Neural progenitor cell (in vitro differentiated cells): ENCODE results near the gene DNM1L. TPM values are rescaled to one million over a fixed set of nuclear protein-coding genes. Genes with fewer than 3 reads are reported as not detected.

Source experiments
- DNase-seq: peaks from one replicate; pipeline ENCODE4 v3.0.0-alpha.2; 2016; ENCODE audit warnings: low spot score
- H2AFZ ChIP-seq: fragments of 200-600 bp; sonication (generic); replicated peaks from 2 replicates; pipeline ENCODE4 v1.6.1; 2016; ENCODE audit warnings: antibody characterized with exemption
- H3F3A ChIP-seq: fragments of 200-600 bp; sonication (generic); 2 replicates; pipeline ENCODE4 v1.6.1; 2016; ENCODE audit warnings: antibody characterized with exemption, low read depth
- H3K27ac ChIP-seq: fragments of 200-600 bp; sonication (generic); 2 replicates; pipeline ENCODE4 v1.5.1; 2016; ENCODE audit warnings: mild to moderate bottlenecking
- H3K27me3 ChIP-seq: fragments of 200-600 bp; sonication (generic); 2 replicates; pipeline ENCODE4 v1.6.1; 2016; ENCODE audit warnings: mild to moderate bottlenecking, moderate library complexity
- H3K36me3 ChIP-seq: fragments of 200-600 bp; sonication (generic); 2 replicates; pipeline ENCODE4 v1.5.1; 2016
- H3K4me1 ChIP-seq: fragments of 200-600 bp; sonication (generic); 2 replicates; pipeline ENCODE4 v1.6.1; 2016; ENCODE audit warnings: mixed run types
- H3K4me2 ChIP-seq: fragments of 200-600 bp; sonication (generic); 2 replicates; pipeline ENCODE4 v1.6.1; 2016
- H3K4me3 ChIP-seq: fragments of 200-600 bp; sonication (generic); 2 replicates; pipeline ENCODE4 v1.5.1; 2016
- H3K79me2 ChIP-seq: fragments of 200-600 bp; sonication (generic); 2 replicates; pipeline ENCODE4 v1.6.1; 2016; ENCODE audit warnings: low read depth
- H3K9ac ChIP-seq: fragments of 200-600 bp; sonication (generic); 2 replicates; pipeline ENCODE4 v1.6.1; 2016
- H3K9me3 ChIP-seq: fragments of 200-600 bp; sonication (generic); 2 replicates; pipeline ENCODE4 v1.5.1; 2016; ENCODE audit warnings: low read depth
- H4K20me1 ChIP-seq: fragments of 200-600 bp; sonication (generic); 2 replicates; pipeline ENCODE4 v1.6.1; 2016; ENCODE audit warnings: low read depth
- H3K27ac Mint-ChIP-seq: 3 replicates; pipeline ENCODE4 v1.8.0; 2021; ENCODE audit warnings: mixed read lengths
- H3K27me3 Mint-ChIP-seq: 2 replicates; pipeline ENCODE4 v1.8.0; 2022; ENCODE audit warnings: low read depth, mild to moderate bottlenecking, inconsistent platforms, moderate library complexity, mixed read lengths; ENCODE audit not compliant: insufficient read depth
- H3K36me3 Mint-ChIP-seq: 3 replicates; pipeline ENCODE4 v1.8.0; 2021; ENCODE audit warnings: mixed read lengths
- H3K4me1 Mint-ChIP-seq: 3 replicates; pipeline ENCODE4 v1.8.0; 2021; ENCODE audit warnings: mixed read lengths
- H3K4me3 Mint-ChIP-seq: 3 replicates; pipeline ENCODE4 v1.8.0; 2021; ENCODE audit warnings: mild to moderate bottlenecking, moderate library complexity, mixed read lengths
- H3K9me3 Mint-ChIP-seq: 3 replicates; pipeline ENCODE4 v1.8.0; 2020; ENCODE audit warnings: mixed read lengths
- EZH2 ChIP-seq: fragments of 200-600 bp; sonication (generic); IDR thresholded peaks from 2 replicates; pipeline ENCODE4 v1.6.1; 2017; ENCODE audit warnings: antibody characterized with exemption, mild to moderate bottlenecking, moderate library complexity
- EZH2phosphoT487 ChIP-seq: fragments of 200-600 bp; sonication (generic); IDR thresholded peaks from 2 replicates; pipeline ENCODE4 v1.6.1; 2017; ENCODE audit warnings: antibody characterized with exemption
- total RNA-seq: library from RNA; depleted of rRNA; stranded (reverse); fragments of >200 nt; gene quantifications from 2 replicates; pipeline ENCODE4 v1.2.3, GENCODE V29; 2015; ENCODE audit warnings: low replicate concordance
- TF ChIP-seq, protein P1 (sequence below): fragments of 200-600 bp; sonication (generic); IDR thresholded peaks from 2 replicates; pipeline ENCODE4 v1.5.1; 2017; ENCODE audit warnings: antibody characterized with exemption, mild to moderate bottlenecking

The DNM1L gene
- total RNA-seq, 1 donor from 2014 or later = 133 TPM

DNA sequence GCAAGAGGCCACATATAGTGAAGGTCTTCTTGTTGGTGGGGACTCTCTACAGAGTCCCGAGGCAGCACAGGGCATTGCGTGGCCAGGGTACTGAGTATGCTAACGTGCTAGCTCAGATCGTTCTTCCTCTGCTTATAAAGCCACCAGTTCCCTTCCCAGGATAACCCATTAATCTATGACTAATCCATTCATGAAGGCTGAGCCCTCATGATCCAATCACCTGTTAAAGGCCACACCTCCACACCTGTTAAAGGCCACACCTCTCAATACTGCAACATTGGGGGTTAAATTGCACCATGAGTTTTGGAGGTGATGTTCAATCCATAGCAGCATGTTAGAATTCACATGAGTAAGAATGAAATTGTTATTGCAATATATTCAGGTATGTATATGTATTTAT is 89.4 kb downstream of the DNM1L start:
- Histone ChIP-seq H3K4me3 (no peak overlapping the region), H3F3A (no peaks in the 10 kb centered on the region), H2AFZ (no peak overlapping the region), H3K27me3 (no peaks in the 10 kb centered on the region), H3K4me1 (peaks cover 14% of the 10 kb centered on the region), H3K79me2 (no peaks in the 10 kb centered on the region), H3K4me2 (no peak overlapping the region), H3K27ac (no peak overlapping the region), H3K9ac (no peak overlapping the region), H4K20me1 (no peaks in the 10 kb centered on the region), H3K9me3 (no peaks in the 10 kb centered on the region), H3K36me3 (no peaks in the 10 kb centered on the region)
- no peak overlapping the region for H3K27ac Mint-ChIP-seq
- no peak overlapping the region for H3K4me3 Mint-ChIP-seq
- no peaks in the 10 kb centered on the region for H3K9me3 Mint-ChIP-seq
- peaks cover 17% of the 10 kb centered on the region for H3K4me1 Mint-ChIP-seq
- H3K27me3 Mint-ChIP-seq = no peaks in the 10 kb centered on the region
- TF ChIP-seq EZH2phosphoT487 (no peak), EZH2 (no peak)
- TF ChIP-seq, protein P1, sequence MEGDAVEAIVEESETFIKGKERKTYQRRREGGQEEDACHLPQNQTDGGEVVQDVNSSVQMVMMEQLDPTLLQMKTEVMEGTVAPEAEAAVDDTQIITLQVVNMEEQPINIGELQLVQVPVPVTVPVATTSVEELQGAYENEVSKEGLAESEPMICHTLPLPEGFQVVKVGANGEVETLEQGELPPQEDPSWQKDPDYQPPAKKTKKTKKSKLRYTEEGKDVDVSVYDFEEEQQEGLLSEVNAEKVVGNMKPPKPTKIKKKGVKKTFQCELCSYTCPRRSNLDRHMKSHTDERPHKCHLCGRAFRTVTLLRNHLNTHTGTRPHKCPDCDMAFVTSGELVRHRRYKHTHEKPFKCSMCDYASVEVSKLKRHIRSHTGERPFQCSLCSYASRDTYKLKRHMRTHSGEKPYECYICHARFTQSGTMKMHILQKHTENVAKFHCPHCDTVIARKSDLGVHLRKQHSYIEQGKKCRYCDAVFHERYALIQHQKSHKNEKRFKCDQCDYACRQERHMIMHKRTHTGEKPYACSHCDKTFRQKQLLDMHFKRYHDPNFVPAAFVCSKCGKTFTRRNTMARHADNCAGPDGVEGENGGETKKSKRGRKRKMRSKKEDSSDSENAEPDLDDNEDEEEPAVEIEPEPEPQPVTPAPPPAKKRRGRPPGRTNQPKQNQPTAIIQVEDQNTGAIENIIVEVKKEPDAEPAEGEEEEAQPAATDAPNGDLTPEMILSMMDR = no peak
- no peak for DNase-seq
- no peaks in the 10 kb centered on the region for H3K36me3 Mint-ChIP-seq

DNA sequence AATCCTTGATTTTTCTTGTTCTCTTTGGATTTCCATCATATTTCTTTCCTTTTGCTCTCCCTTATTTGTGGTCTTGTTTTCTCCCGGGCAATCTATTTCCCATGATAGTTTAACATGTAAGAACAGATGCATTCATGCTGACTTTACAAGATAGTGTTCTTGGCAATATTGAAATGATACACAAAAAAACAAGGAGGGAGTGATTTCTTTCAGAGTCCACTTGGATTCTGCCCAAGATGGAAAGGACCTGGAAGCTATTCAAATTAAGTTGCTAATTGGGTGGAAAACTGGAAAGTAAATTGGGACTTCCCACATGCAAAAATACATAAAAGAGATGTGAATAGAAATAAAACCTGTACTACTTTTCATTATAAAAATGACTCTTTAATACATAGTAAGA is 91.0 kb downstream of the DNM1L start:
- no peaks in the 10 kb centered on the region for H3K9me3 Mint-ChIP-seq
- Histone ChIP-seq H4K20me1 (no peaks in the 10 kb centered on the region), H3K4me2 (no peak overlapping the region), H3K4me3 (no peak overlapping the region), H3K9me3 (no peaks in the 10 kb centered on the region), H2AFZ (no peak overlapping the region), H3K27me3 (no peaks in the 10 kb centered on the region), H3K79me2 (no peaks in the 10 kb centered on the region), H3K27ac (no peak overlapping the region), H3K36me3 (no peaks in the 10 kb centered on the region), H3K9ac (no peak overlapping the region), H3K4me1 (peaks cover 14% of the 10 kb centered on the region), H3F3A (no peaks in the 10 kb centered on the region)
- TF ChIP-seq EZH2phosphoT487 (no peak), EZH2 (no peak)
- TF ChIP-seq, protein P1 = no peak
- peaks cover 17% of the 10 kb centered on the region for H3K4me1 Mint-ChIP-seq
- H3K4me3 Mint-ChIP-seq = no peak overlapping the region
- DNase-seq = no peak
- H3K27ac Mint-ChIP-seq = no peak overlapping the region
- no peaks in the 10 kb centered on the region for H3K36me3 Mint-ChIP-seq
- H3K27me3 Mint-ChIP-seq = no peaks in the 10 kb centered on the region

DNA sequence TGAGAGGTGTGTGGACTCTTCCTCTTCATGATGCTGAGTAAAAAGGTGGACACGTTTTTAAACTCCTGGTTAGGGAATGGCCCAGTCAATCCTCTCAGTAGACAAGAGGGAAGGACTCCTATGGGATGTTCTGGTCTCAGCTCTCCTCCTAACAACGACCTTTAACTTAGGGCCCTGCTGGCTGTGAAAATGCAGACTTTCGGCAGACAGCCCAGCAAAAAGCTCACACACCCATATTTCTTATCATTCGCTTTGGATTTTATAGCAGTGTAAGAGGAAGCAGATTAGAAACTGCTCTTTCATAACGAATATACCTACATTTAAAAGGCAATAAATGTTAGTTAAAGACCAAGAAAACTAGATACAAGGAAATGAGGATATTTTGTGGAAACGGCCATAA is 94.6 kb downstream of the DNM1L start:
- H3K79me2 ChIP-seq = no peaks in the 10 kb centered on the region

More for the DNA sequence above, 94.6 kb downstream of the DNM1L start:
- H3K9me3 Mint-ChIP-seq = no peaks in the 10 kb centered on the region
- H3K4me3 Mint-ChIP-seq = no peak overlapping the region
- Histone ChIP-seq H3K27me3 (no peaks in the 10 kb centered on the region), H3K27ac (no peak overlapping the region), H4K20me1 (no peaks in the 10 kb centered on the region), H3K4me1 (peaks cover 14% of the 10 kb centered on the region), H3K4me3 (no peak overlapping the region), H3K9ac (no peak overlapping the region), H2AFZ (peak overlapping the region; percentile 12), H3K4me2 (no peak overlapping the region), H3K9me3 (no peaks in the 10 kb centered on the region), H3K36me3 (no peaks in the 10 kb centered on the region), H3F3A (no peaks in the 10 kb centered on the region)
- no peaks in the 10 kb centered on the region for H3K36me3 Mint-ChIP-seq
- TF ChIP-seq EZH2phosphoT487 = no peak
- TF ChIP-seq EZH2 = no peak
- TF ChIP-seq, protein P1 = no peak
- no peak for DNase-seq
- H3K27ac Mint-ChIP-seq = no peak overlapping the region
- peaks cover 22% of the 10 kb centered on the region for H3K4me1 Mint-ChIP-seq
- peaks cover 3% of the 10 kb centered on the region for H3K27me3 Mint-ChIP-seq
